GM12864 (cell line): Measurements from ENCODE around the gene CHD5.

ENCODE experiments used
- DNase-seq: peaks from one replicate; pipeline ENCODE4 v3.0.0-alpha.2; 2011; ENCODE audit warnings: low read depth
- H3K4me3 ChIP-seq: 2 replicates; pipeline ENCODE4 v1.5.1; 2011; ENCODE audit warnings: mild to moderate bottlenecking, low read depth, low read length, control low read depth
- CTCF ChIP-seq: IDR thresholded peaks from 2 replicates; pipeline ENCODE4 v1.5.1; 2011; ENCODE audit warnings: low read depth, mild to moderate bottlenecking, moderate library complexity, low read length, control low read depth, inconsistent platforms; ENCODE audit errors: missing control alignments

CHD5 gene

GRCh38 chr1:6152882-6153281 is 27.2 kb downstream of the CHD5 start:
- H3K4me3 ChIP-seq = no peak overlapping the region
- TF ChIP-seq CTCF = no peak
- DNase-seq = no peak

- no peak for DNase-seq
- TF ChIP-seq CTCF = no peak
- H3K4me3 ChIP-seq = no peak overlapping the region
Observed at GRCh38 chr1:6152181-6152580, 27.9 kb downstream of the CHD5 start.

GRCh38 chr1:6151291-6151822 is 28.8 kb downstream of the CHD5 start:
- no peak for TF ChIP-seq CTCF
- DNase-seq = no peak

GRCh38 chr1:6150006-6150938 is 29.8 kb downstream of the CHD5 start:
- H3K4me3 ChIP-seq = no peak overlapping the region
- no peak for DNase-seq
- TF ChIP-seq CTCF = no peak

More at GRCh38 chr1:6151291-6151822, 28.8 kb downstream of the CHD5 start:
- H3K4me3 ChIP-seq = no peak overlapping the region

GRCh38 chr1:6149597-6149996 is 30.5 kb downstream of the CHD5 start:
- H3K4me3 ChIP-seq = no peak overlapping the region
- no peak for TF ChIP-seq CTCF
- DNase-seq = no peak

GRCh38 chr1:6148497-6149241 is 31.5 kb downstream of the CHD5 start:
- no peak for DNase-seq
- no peak overlapping the region for H3K4me3 ChIP-seq
- TF ChIP-seq CTCF = no peak
